Testis (tissue), 3 donors: ENCODE measurements around the gene LBHD2. TPM values are rescaled to one million over a fixed set of nuclear protein-coding genes. Genes with fewer than 3 reads are reported as not detected.
A peak's percentile ranks its signal among the peaks of the same experiment; 100 is the strongest.

Experiments
- DNase-seq: peaks from one replicate; pipeline ENCODE4 v3.0.0-alpha.2; 2019
- H3K27ac ChIP-seq, 2 donors: fragments of 200-600 bp; sonication (generic); one replicate each; pipeline ENCODE4 v1.5.1; 2019
- H3K27me3 ChIP-seq: fragments of 200-600 bp; sonication (generic); one replicate; pipeline ENCODE4 v1.5.1; 2019
- H3K36me3 ChIP-seq: fragments of 200-600 bp; sonication (generic); one replicate; pipeline ENCODE4 v1.5.1; 2017; ENCODE audit warnings: low read depth; ENCODE audit errors: missing control alignments
- H3K4me1 ChIP-seq: fragments of 200-600 bp; sonication (generic); one replicate; pipeline ENCODE4 v1.5.1; 2019
- H3K4me3 ChIP-seq, 2 donors: fragments of 200-600 bp; sonication (generic); one replicate each; pipeline ENCODE4 v1.5.1; 2017 to 2019
- H3K9me3 ChIP-seq: fragments of 200-600 bp; sonication (generic); one replicate; pipeline ENCODE4 v1.5.1; 2017
- POLR2A ChIP-seq: fragments of 450-650 bp; IDR thresholded peaks from one replicate; pipeline ENCODE4 v1.6.1; 2017; ENCODE audit warnings: antibody characterized with exemption, mild to moderate bottlenecking, moderate library complexity
- WGBS, 2 donors: methylation state at CpG; one replicate each; pipeline ENCODE4 v1.1.5; 2018; 5-methylcytosine and 5-hydroxymethylcytosine counted together
- intact Hi-C: fragments of 100-400 bp; cut with DNase I; formaldehyde crosslinking; loops from one replicate; pipeline ENCODE4 v1.15.1; 2023; ENCODE audit warnings: low total_unique reads
- polyA plus RNA-seq: library from polyadenylated mRNA; stranded (reverse); fragments of 350-450 nt; fragmentation: Illumina TruSeq; extraction: RNeasy Lipid Tissue Mini Kit (QIAGEN cat#74804); gene quantifications from one replicate; pipeline ENCODE4 v1.2.3, GENCODE V29; 2014; ENCODE audit warnings: low read depth, low replicate concordance; ENCODE audit not compliant: insufficient read depth
- total RNA-seq, 2 donors: library from RNA; depleted of rRNA; stranded (reverse); fragments of >200 nt; gene quantifications; one replicate each; pipeline ENCODE4 v1.2.3, GENCODE V29; 2016
- TF ChIP-seq, protein P1 (sequence below), 3 experiments: fragments of 450-650 bp in 2 of 3; fragments of 200-600 bp in 1 of 3; sonication (generic) in 1 of 3; IDR thresholded peaks; one replicate each; pipeline ENCODE4 v1.5.1; 2016 to 2019; ENCODE audit warnings: antibody characterized with exemption in 3 of 3, mild to moderate bottlenecking in 2 of 3, moderate library complexity in 1 of 3

LBHD2 gene
- total and polyA plus RNA-seq, 3 donors from 2014 or later, result 1.9 to 5.6 (median 3.9) TPM

DNA sequence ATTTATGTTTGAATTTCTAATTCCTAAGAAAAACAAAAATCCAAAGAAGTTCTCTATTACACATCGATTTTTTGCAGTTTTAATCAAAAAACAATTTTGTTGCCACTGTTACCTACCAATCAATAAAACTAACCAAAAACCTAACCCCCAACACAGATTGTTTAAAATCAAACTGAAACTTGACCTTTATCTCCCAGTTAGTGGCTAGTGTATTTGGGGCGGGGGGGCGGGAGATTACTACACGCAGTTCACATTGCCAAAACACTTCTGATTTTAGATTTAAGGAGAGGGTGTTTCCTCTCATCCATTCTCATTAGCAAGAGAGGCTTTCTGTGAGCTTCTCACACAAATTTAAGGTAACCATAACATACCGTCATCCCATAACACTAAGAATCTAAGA lies 33.1 kb upstream of the LBHD2 start:
- WGBS, 2 donors, result 61 to 70% methylated on average over 5 of the region's 5 CpGs
- intact Hi-C loops, result no loop called here
- DNase-seq, result no peak
- Histone ChIP-seq H3K9me3 (no peaks in the 10 kb centered on the region), H3K36me3 (no peaks in the 10 kb centered on the region), H3K4me3 (no peak overlapping the region), H3K4me1 (peaks cover 21% of the 10 kb centered on the region), H3K27me3 (no peaks in the 10 kb centered on the region), H3K27ac (no peak overlapping the region)
- TF ChIP-seq, protein P1, sequence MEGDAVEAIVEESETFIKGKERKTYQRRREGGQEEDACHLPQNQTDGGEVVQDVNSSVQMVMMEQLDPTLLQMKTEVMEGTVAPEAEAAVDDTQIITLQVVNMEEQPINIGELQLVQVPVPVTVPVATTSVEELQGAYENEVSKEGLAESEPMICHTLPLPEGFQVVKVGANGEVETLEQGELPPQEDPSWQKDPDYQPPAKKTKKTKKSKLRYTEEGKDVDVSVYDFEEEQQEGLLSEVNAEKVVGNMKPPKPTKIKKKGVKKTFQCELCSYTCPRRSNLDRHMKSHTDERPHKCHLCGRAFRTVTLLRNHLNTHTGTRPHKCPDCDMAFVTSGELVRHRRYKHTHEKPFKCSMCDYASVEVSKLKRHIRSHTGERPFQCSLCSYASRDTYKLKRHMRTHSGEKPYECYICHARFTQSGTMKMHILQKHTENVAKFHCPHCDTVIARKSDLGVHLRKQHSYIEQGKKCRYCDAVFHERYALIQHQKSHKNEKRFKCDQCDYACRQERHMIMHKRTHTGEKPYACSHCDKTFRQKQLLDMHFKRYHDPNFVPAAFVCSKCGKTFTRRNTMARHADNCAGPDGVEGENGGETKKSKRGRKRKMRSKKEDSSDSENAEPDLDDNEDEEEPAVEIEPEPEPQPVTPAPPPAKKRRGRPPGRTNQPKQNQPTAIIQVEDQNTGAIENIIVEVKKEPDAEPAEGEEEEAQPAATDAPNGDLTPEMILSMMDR (IDR thresholded peaks at IDR 0.05), result no peak
- no peak for TF ChIP-seq POLR2A

DNA sequence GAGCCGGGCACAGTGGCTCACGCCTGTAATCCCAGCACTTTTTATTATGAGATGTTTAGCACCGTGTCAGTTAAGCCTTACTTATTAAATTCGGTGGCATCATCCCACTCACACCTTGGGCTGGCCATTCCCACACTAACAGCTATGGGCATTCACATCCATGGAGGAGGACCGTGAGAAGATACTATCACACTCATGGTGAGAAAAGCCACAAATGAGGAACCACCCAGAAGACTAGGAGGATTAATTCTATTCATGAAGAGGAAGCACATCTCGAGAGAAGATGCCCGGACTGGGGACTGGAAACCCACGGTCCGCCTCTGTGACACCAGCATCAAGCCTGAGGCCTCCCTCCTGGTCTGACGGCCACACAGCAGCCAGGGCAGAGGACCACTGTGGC lies 31.6 kb upstream of the LBHD2 start:
- Histone ChIP-seq H3K36me3 (no peaks in the 10 kb centered on the region), H3K9me3 (no peaks in the 10 kb centered on the region), H3K27me3 (no peaks in the 10 kb centered on the region), H3K4me3 (no peak overlapping the region), H3K27ac (peak overlapping the region in 1 of 2 donors; percentile 11), H3K4me1 (peaks cover 21% of the 10 kb centered on the region)
- no peak for TF ChIP-seq POLR2A
- TF ChIP-seq, protein P1 (IDR thresholded peaks at IDR 0.05), result no peak
- intact Hi-C loops, result no loop called here
- WGBS, 2 donors, result 76 to 83% methylated on average over 10 of the region's 10 CpGs
- no peak for DNase-seq

DNA sequence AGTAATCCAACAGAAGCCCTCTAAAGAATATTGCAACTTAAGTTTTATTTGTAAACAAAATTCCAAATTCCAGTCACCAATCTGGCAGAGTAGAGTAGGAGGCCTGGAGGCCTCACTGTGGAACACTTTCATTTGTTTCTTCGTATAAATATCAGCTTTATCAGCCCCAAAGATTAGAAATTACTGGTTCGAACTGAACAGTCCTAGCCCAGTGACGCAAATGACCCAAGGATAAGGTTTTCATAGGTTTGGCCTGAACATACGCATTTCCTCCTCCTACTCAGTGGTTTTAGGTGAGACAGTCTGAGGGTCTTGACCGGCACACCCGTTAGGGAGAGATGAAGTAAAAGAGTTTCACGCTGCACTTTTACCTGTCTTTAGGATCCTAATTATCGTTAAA lies 28.3 kb upstream of the LBHD2 start:
- intact Hi-C loops, result no loop called here
- H3K36me3 ChIP-seq, result no peaks in the 10 kb centered on the region
- H3K9me3 ChIP-seq, result no peaks in the 10 kb centered on the region
- 15 to 22% methylated on average over 8 of the region's 8 CpGs for WGBS, 2 donors
- peaks cover 28% of the 10 kb centered on the region for H3K4me1 ChIP-seq
- DNase-seq, result peak; percentile 51
- no peaks in the 10 kb centered on the region for H3K27me3 ChIP-seq
- peak overlapping the region; percentile 90 to 99 for H3K4me3 ChIP-seq
- H3K27ac ChIP-seq, result peak overlapping the region; percentile 94 to 95
- TF ChIP-seq, protein P1 (IDR thresholded peaks at IDR 0.05), result no peak
- no peak for TF ChIP-seq POLR2A

DNA sequence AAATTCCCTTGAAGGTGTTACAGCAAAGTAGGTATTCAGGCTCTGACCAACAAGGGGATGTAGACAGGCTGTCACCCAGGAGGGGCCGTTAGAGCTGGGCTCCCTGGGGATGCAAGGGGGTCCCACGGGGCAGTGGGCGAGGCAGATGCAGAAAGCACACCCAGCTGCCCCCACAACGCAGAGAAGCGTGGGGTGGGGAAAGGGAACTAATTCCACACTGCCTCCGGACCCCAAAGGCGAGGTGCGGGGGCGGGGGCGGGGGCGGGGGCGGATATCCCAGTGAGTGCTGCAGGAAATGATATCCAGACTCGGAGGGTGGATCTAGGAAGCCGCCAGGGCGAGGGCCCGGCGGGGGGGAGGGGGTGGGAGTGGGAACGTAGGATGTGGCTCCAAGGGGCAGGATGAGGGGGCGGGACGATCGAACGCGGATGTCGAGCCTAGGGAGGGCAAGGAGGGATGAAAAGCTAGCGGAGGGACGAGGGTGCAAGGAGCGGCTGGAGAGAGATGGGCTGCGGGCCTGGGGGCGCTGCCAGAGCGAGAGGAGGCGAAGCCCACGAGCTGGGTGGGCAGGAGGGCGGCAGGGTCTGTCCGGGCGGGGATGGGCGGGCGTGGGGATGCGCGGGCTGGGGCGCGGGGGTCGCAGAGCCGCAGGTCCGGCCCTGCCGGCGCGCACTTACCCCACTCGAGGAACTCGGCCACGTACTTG lies 27.5 kb upstream of the LBHD2 start:
- H3K36me3 ChIP-seq, result no peaks in the 10 kb centered on the region
- intact Hi-C loops, result no loop called here

More for the DNA sequence above, 27.5 kb upstream of the LBHD2 start:
- Histone ChIP-seq H3K4me1 (peaks cover 28% of the 10 kb centered on the region), H3K27ac (peak overlapping the region; percentile 94 to 95), H3K27me3 (no peaks in the 10 kb centered on the region), H3K4me3 (peak overlapping the region; percentile 90 to 99), H3K9me3 (no peaks in the 10 kb centered on the region)
- TF ChIP-seq POLR2A, result no peak
- TF ChIP-seq, protein P1 (IDR thresholded peaks at IDR 0.05), result no peak
- 2 to 3% methylated on average over 29 to 43 of the region's 50 CpGs for WGBS, 2 donors
- peak; percentile 85 for DNase-seq
